SH-SY5Y (cell line): Measurements from ENCODE around the gene CUEDC1.

ENCODE experiments used
- GATA2 ChIP-seq: IDR thresholded peaks from 2 replicates; pipeline ENCODE4 v1.6.1; 2011; ENCODE audit warnings: mild to moderate bottlenecking, low read depth, low read length
- GATA3 ChIP-seq: IDR thresholded peaks from 2 replicates; pipeline ENCODE4 v1.6.1; 2011; ENCODE audit warnings: low read depth, mild to moderate bottlenecking, low read length, moderate library complexity

GRCh38 chr17:57988301-57989250 lies 33.4 kb upstream of the CUEDC1 start:
- no peak for TF ChIP-seq GATA3
- TF ChIP-seq GATA2, result no peak
